Activated T-helper 1 cell treated with anti-CD3 and anti-CD28 coated beads, Interleukin-12 subunit alpha, Interleukin-12 subunit beta, Interleukin-2, Interleukin-4 antibody, amounts not matched to agents 30 ng/mL and 10 ng/mL and 1 ng/mL, durations not matched to agents 14 hours and 24 hours and 36 hours (primary cell): ENCODE results near the gene SS18. TPM values are rescaled to one million over a fixed set of nuclear protein-coding genes. Genes with fewer than 3 reads are reported as not detected.

Experiments used
- DNase-seq: peaks from one replicate; pipeline ENCODE4 v3.0.0; 2021; ENCODE audit warnings: low spot score
- H3K27ac Mint-ChIP-seq: one replicate; pipeline ENCODE4 v1.8.0; 2021; ENCODE audit warnings: mild to moderate bottlenecking, mixed read lengths
- H3K27me3 Mint-ChIP-seq: one replicate; pipeline ENCODE4 v1.8.0; 2022; ENCODE audit warnings: mild to moderate bottlenecking, moderate library complexity, mixed read lengths; ENCODE audit not compliant: insufficient read depth
- H3K36me3 Mint-ChIP-seq: one replicate; pipeline ENCODE4 v1.8.0; 2021; ENCODE audit warnings: low read depth, mixed read lengths
- H3K4me1 Mint-ChIP-seq: one replicate; pipeline ENCODE4 v1.8.0; 2021; ENCODE audit warnings: low read depth, mixed read lengths
- H3K4me3 Mint-ChIP-seq: one replicate; pipeline ENCODE4 v1.8.0; 2021; ENCODE audit warnings: mild to moderate bottlenecking, moderate library complexity, mixed read lengths
- H3K9me3 Mint-ChIP-seq: one replicate; pipeline ENCODE4 v1.8.0; 2021; ENCODE audit warnings: mixed read lengths
- intact Hi-C: fragments of 100-400 bp; cut with micrococcal nuclease; formaldehyde crosslinking; loops from one replicate; pipeline ENCODE4 v1.15.1; 2024
- total RNA-seq: library from RNA; stranded (reverse); gene quantifications from 2 replicates; pipeline ENCODE4 v1.2.3, GENCODE V29; 2022

Gene SS18
- total RNA-seq, 1 donor from 2014 or later, result 64.4 TPM

GRCh38 chr18:26091047-26091630, 726 bp upstream of the SS18 start:
- Mint-ChIP-seq H3K4me1 (peaks cover 33% of the 10 kb centered on the region), H3K9me3 (no peaks in the 10 kb centered on the region), H3K4me3 (peak overlapping the region; percentile 95), H3K27me3 (no peaks in the 10 kb centered on the region), H3K27ac (peak overlapping the region; percentile 95), H3K36me3 (peaks cover 14% of the 10 kb centered on the region)
- no peak for DNase-seq
- intact Hi-C loops, result loop anchor here (2.0 to 10.0 kb wide), 3 partner anchors 64 to 458 kb away; partner anchors contain the start of gene KCTD1

GRCh38 chr18:26089293-26090129, 902 bp downstream of the SS18 start:
- Mint-ChIP-seq H3K4me3 (peak overlapping the region; percentile 95), H3K4me1 (peaks cover 36% of the 10 kb centered on the region), H3K36me3 (peaks cover 17% of the 10 kb centered on the region), H3K9me3 (no peaks in the 10 kb centered on the region), H3K27ac (peak overlapping the region; percentile 68), H3K27me3 (no peaks in the 10 kb centered on the region)
- intact Hi-C loops, result loop anchor here (1.0 to 10.0 kb wide), 7 partner anchors 41 to 459 kb away; partner anchors contain the start of genes KCTD1 and TAF4B
- no peak for DNase-seq

- peaks cover 22% of the 10 kb centered on the region for H3K36me3 Mint-ChIP-seq
- intact Hi-C loops, result loop anchor here (2.0 kb wide), 1 partner anchor 42 kb away; no protein-coding TSS in a partner anchor
- no peaks in the 10 kb centered on the region for H3K27me3 Mint-ChIP-seq
- no peaks in the 10 kb centered on the region for H3K9me3 Mint-ChIP-seq
- no peak overlapping the region for H3K27ac Mint-ChIP-seq
- H3K4me1 Mint-ChIP-seq, result peaks cover 42% of the 10 kb centered on the region
- H3K4me3 Mint-ChIP-seq, result peak overlapping the region; percentile 95
- no peak for DNase-seq
These were observed 1.9 kb downstream of the SS18 start for GRCh38 chr18:26088487-26088886.

DNA sequence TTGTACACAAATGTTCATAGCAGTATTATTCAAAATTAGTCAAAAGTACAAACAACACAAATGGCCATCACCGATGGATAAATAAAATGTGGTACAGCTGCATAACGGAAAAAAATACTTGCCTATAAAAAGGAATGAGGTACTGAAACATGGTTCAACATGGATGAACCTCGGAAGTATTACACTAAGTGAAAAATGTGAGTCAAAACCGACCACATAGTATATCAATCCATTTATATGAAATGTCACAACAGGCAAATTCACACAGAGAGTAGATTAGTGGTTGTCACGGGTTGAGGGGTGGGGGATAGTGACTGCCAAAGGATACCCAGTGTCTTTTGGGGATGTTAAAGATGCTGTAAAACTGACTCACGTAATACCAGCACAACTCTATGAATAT, 3.5 kb downstream of the SS18 start:
- Mint-ChIP-seq H3K36me3 (peaks cover 28% of the 10 kb centered on the region), H3K9me3 (no peaks in the 10 kb centered on the region), H3K27ac (no peak overlapping the region), H3K4me3 (no peak overlapping the region), H3K4me1 (peaks cover 47% of the 10 kb centered on the region), H3K27me3 (no peaks in the 10 kb centered on the region)
- DNase-seq, result no peak
- intact Hi-C loops, result no loop called here

DNA sequence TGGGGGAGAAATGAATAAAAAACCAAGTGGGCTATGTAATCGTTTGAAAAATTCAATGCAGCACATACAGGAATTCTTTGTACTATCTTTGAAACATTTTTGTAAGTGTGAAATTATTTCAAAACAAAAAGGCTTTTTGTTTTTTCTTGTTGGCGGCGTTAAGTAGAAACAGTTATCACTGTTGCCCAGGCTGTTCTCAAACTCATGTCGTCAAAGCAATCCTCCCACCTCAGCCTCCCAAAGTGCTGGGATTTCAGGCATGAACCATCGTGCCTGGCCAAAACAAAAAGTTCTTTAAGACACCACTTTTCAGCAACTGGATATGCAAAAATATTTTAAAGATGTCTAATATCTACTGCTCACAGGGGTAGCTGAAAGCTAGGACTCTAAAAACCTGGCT, 5.4 kb downstream of the SS18 start:
- H3K4me1 Mint-ChIP-seq, result peaks cover 47% of the 10 kb centered on the region
- intact Hi-C loops, result no loop called here
- DNase-seq, result no peak
- H3K36me3 Mint-ChIP-seq, result peaks cover 35% of the 10 kb centered on the region
- no peak overlapping the region for H3K4me3 Mint-ChIP-seq
- no peak overlapping the region for H3K27ac Mint-ChIP-seq
- no peaks in the 10 kb centered on the region for H3K9me3 Mint-ChIP-seq
- H3K27me3 Mint-ChIP-seq, result no peaks in the 10 kb centered on the region

- no peak overlapping the region for H3K4me3 Mint-ChIP-seq
These were observed 7.3 kb downstream of the SS18 start for GRCh38 chr18:26083099-26083498.

GRCh38 chr18:26082475-26082874, 7.9 kb downstream of the SS18 start:
- peaks cover 37% of the 10 kb centered on the region for H3K36me3 Mint-ChIP-seq
- intact Hi-C loops, result no loop called here
- no peak overlapping the region for H3K27ac Mint-ChIP-seq

More at GRCh38 chr18:26083099-26083498, 7.3 kb downstream of the SS18 start:
- Mint-ChIP-seq H3K27me3 (no peaks in the 10 kb centered on the region), H3K9me3 (no peaks in the 10 kb centered on the region), H3K27ac (no peak overlapping the region), H3K36me3 (peaks cover 33% of the 10 kb centered on the region), H3K4me1 (peaks cover 31% of the 10 kb centered on the region)
- intact Hi-C loops, result no loop called here
- DNase-seq, result no peak

DNA sequence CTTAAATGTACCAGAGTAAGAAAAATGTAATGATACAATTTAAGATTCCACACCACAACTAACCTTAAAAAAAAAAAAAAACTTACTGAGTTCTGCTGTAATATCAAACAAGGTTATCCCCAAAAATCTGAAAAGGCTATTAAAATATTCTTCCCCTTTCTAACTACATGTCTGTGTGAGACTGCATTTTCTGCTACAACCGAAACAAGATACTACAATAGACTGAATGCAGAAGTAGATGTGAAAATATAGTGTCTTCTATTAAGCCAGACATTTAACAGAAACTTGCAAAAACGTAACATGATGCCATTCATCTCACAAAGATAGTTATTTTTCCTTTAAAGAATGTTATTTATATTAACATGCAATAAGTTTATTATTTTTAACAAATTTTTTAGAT, 16.2 kb downstream of the SS18 start:
- Mint-ChIP-seq H3K36me3 (peaks cover 56% of the 10 kb centered on the region), H3K27ac (no peak overlapping the region)
- intact Hi-C loops, result no loop called here

More at GRCh38 chr18:26082475-26082874, 7.9 kb downstream of the SS18 start:
- Mint-ChIP-seq H3K27me3 (no peaks in the 10 kb centered on the region), H3K9me3 (no peaks in the 10 kb centered on the region), H3K4me3 (no peak overlapping the region), H3K4me1 (peaks cover 31% of the 10 kb centered on the region)
- no peak for DNase-seq

GRCh38 chr18:26073758-26074157, 16.7 kb downstream of the SS18 start:
- peaks cover 10% of the 10 kb centered on the region for H3K4me1 Mint-ChIP-seq
- DNase-seq, result no peak
- intact Hi-C loops, result no loop called here
- H3K36me3 Mint-ChIP-seq, result peaks cover 54% of the 10 kb centered on the region
- H3K27me3 Mint-ChIP-seq, result no peaks in the 10 kb centered on the region
- H3K27ac Mint-ChIP-seq, result no peak overlapping the region
- no peak overlapping the region for H3K4me3 Mint-ChIP-seq
- peaks cover 7% of the 10 kb centered on the region for H3K9me3 Mint-ChIP-seq

More for the DNA sequence above, 16.2 kb downstream of the SS18 start:
- no peaks in the 10 kb centered on the region for H3K27me3 Mint-ChIP-seq
- H3K9me3 Mint-ChIP-seq, result peaks cover 7% of the 10 kb centered on the region
- no peak overlapping the region for H3K4me3 Mint-ChIP-seq
- peaks cover 10% of the 10 kb centered on the region for H3K4me1 Mint-ChIP-seq
- no peak for DNase-seq

DNA sequence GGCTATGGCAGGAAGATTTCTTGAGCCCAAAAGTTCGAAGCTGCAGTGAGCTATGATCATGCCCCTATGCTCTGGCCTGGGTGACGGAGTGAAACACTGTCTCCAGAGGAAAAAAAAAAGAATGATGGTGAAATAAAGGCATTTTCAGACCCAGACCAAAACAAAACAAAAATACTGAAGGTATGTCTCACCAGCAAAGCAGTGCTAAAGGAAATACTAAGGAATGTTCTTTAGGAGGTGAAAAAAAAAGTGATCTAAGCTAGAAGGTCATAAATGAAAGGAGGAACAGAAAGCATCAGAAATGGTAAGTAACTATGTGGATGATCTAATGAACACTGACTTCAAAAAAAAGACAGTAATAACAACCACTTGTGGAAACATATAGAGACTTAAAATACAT, 18.7 kb downstream of the SS18 start:
- Mint-ChIP-seq H3K4me3 (no peak overlapping the region), H3K9me3 (peaks cover 7% of the 10 kb centered on the region), H3K4me1 (peaks cover 6% of the 10 kb centered on the region), H3K27me3 (no peaks in the 10 kb centered on the region), H3K27ac (no peak overlapping the region), H3K36me3 (peaks cover 48% of the 10 kb centered on the region)
- intact Hi-C loops, result no loop called here
- no peak for DNase-seq

DNA sequence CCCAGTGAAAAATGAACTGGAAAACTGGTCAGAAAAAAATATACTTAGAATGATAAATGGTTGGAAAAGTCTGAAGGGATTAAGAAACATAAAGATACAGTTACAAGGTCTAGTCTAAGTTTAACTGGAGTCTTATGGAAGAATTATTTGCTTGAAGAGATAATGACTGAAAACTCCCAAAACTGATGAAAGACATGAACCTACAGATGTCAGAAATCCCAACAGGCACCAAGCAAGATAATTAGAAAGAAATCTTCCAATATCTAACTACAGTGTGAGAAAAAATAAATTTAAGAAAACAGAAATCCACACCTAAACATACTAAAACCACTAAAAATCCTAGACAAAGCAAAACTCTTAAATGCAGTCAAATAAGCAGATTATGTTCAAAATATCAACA, 19.4 kb downstream of the SS18 start:
- Mint-ChIP-seq H3K27ac (no peak overlapping the region), H3K9me3 (peaks cover 7% of the 10 kb centered on the region)

GRCh38 chr18:26059357-26059756, 31.1 kb downstream of the SS18 start:
- H3K4me3 Mint-ChIP-seq, result no peak overlapping the region
- intact Hi-C loops, result no loop called here
- H3K4me1 Mint-ChIP-seq, result peaks cover 11% of the 10 kb centered on the region
- no peaks in the 10 kb centered on the region for H3K9me3 Mint-ChIP-seq
- H3K27ac Mint-ChIP-seq, result no peak overlapping the region
- H3K27me3 Mint-ChIP-seq, result no peaks in the 10 kb centered on the region
- DNase-seq, result no peak
- peaks cover 31% of the 10 kb centered on the region for H3K36me3 Mint-ChIP-seq

More for the DNA sequence above, 19.4 kb downstream of the SS18 start:
- DNase-seq, result no peak
- Mint-ChIP-seq H3K4me3 (no peak overlapping the region), H3K4me1 (peaks cover 6% of the 10 kb centered on the region), H3K27me3 (no peaks in the 10 kb centered on the region), H3K36me3 (peaks cover 48% of the 10 kb centered on the region)
- intact Hi-C loops, result no loop called here

DNA sequence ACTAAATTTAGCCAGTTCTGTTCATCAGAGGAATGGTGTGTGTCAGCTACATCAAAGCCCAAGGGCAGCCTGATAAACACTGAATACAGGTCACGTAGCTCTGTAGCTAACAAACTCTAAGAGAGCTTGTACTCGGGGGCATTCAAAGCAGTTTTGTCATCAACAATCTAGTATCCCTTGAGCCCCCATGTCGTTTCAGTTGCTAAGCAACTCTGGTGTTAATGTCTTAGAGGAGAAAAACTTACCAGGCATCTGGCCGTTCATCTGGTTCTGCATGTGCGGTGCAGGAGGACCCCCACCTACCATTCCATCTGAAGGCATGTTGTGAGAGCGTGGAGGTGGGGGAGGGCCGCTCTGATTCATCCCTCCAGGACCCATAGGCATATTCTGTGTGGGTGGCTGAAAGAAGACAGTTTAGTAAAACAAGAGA, 33.1 kb downstream of the SS18 start:
- Mint-ChIP-seq H3K4me1 (peaks cover 12% of the 10 kb centered on the region), H3K4me3 (no peak overlapping the region), H3K9me3 (no peaks in the 10 kb centered on the region), H3K27ac (no peak overlapping the region), H3K27me3 (no peaks in the 10 kb centered on the region), H3K36me3 (peaks cover 41% of the 10 kb centered on the region)
- no peak for DNase-seq
- intact Hi-C loops, result no loop called here
